Measurements from ENCODE around the gene SLC25A33.

SLC25A33 gene

DNA sequence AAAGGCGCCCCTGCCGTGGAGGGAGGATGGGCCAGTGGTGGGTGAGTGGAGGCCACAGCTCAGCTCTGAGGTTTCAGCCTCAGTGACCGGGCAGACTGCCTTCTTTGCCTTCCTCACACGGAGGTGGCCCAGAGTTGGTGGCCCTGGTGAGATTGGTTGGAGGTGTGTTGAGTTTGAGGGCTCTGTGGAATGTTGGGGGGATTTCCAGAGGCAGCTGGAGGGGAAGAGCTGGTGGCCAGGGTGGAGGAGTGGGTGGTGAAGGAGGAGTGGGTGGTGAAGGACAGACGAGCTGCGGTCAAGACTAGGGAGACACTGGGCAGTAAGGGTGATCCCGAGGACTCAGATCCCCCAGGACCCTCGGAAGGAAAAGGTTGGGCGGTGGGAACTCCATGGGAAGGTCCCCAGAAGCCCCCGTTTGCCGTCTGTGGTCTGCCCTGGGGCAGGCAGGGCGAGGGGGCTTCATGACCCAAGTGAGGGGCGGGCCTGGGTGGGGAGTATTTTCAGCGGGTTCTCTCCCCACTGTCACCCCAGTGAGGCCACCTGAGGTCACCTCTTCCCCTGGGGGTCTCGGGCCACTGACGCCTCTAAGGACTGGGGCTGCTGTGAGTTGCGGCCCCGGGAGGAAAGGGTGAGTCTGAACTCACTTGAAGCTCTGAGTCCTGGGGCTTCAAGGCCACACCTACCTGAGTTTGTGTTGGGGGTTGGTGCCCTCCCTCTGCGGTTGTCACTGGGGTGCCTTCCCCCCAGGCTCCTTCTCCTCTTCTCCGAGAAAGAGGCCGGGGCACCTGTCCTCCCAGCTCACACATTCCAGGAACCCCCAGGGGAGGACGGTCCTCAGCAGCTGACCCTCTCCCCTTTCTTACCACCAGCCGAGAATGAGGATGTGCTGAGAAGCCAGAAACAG, 89.5 kb downstream of the SLC25A33 start:
- no peak for DNase-seq

DNA sequence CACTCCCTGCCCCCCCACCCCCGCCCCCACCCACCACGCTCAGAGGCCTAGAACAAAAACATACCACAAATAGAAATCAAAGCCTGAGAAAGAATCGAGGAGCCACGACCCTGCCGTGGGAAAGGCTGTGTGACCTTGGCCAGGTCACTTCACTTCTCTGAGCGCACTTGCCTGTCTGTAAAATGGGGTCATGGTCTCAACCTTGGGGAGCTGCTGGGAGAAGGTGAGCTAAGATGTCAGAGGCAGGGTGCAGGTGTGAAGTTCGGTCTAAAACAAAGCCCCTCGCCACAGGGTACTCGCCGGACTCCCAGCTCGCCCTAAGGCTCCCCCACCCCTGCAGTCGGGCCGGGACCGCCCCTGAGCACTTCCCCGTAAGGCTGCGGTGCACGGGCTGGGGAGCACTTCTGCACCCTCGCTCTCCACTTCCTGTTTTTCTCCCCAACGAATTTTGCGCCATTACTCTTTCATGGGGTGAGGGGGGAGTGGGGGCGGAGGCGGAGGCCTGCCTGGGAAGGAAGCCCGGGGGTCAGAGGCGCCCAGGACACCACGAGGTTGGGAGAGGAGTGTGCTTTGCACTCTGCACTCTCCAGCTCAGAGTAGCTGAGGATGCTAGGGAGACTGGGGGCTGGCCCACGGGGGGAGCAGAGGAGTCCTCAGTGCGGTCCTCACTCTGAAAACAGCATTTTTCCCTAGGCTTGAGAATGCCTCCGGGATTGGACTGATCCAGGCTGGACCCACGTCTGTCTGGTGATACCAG, 90.4 kb downstream of the SLC25A33 start:
- DNase-seq, result peak; percentile 63

DNA sequence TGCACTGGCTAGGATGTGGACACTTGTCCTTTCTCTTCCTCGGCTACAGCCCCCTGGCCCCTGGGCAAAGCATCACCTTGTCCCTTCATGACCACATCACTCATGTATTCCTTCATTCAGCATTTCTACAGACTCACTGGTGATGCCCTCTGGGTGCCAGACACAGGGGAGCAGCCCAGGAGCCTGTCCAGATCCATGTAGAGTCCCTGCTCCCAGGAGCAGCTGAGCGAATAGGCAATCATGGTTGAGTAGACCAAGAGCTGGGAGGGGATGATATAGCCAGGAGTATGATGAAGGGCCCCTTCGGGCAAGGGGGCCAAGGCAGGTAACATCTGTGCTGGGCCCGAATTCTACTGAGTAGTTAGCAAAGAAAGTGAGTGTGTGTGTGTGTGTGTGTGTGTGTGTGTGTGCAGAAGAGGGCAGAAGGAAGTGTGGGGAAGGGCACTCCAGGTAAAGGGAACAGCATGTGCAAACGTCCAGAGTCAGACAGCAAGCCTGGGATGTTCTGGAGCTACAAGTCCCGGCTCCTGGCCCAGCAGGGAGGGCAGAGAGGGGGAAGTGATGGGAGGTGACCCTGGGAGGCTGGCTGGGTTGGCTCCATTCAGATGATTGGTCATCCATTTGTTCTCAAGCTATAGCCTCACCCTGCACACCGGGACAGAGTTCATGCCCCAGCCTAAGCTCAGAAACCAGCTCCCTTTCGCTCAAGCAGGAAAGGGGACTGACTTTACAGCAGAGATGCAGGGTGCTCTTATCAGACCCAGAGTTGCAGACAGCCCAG, 91.3 kb downstream of the SLC25A33 start:
- DNase-seq, result no peak

DNA sequence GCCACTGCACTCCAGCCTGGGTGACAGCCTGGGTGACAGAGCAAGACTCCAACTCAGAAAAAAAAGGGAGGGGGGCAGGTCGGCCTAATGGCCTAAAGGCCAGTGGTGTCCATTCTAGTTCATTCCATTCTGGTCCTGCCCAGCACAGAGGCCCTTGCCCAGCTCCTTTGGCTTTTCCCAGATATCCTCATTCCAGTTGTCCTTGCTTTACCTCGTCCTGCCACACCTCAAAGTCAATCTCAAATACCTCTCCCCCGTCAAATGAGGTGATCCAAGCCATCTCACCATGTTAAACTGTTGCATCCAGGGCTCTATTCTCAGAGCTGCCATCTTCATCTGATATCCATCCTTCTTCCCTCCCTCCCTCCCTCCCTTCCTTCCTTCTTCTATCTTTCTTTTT, 92.3 kb downstream of the SLC25A33 start:
- no peak for DNase-seq

DNA sequence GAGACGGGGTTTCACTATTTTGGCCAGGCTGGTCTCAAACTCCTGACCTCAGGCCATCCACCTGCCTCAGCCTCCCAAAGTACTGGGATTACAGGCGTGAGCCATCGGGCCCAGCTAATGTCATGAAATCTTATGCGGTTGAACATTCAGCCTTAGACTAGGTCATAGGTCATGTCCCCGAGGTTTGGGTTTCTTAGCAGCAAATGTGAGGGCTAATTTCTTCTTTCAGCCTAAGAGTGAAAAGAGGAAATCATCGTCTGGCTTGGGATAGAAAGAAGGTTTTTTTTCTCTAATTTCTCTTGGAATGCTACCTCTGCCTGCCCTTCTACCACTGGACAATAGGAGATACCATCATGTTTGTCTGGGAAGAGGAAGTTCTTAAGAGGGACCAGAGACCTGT, 94.2 kb downstream of the SLC25A33 start:
- DNase-seq, result no peak

DNA sequence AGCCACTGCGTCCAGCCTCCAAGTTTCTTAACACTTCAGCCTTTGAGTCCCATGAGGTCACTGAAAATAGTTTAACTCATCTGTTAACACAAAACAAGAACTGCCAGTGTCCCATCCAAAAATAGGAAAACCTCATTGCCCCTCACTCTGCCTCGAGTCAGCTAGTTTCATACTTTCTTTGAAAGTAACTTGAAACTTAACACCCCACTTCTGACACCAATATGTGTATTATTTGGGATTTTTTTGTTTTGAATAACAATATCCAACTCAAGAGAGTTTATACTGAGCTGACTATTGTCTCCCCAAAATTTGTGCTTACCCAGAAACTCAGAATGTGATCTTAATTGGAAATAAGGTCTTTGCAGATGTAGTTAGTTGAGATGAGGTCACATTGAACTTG, 95.3 kb downstream of the SLC25A33 start:
- no peak for DNase-seq

All from OCI-M1 (cell line).